Measurements from ENCODE around the gene CRACR2A.

DNA sequence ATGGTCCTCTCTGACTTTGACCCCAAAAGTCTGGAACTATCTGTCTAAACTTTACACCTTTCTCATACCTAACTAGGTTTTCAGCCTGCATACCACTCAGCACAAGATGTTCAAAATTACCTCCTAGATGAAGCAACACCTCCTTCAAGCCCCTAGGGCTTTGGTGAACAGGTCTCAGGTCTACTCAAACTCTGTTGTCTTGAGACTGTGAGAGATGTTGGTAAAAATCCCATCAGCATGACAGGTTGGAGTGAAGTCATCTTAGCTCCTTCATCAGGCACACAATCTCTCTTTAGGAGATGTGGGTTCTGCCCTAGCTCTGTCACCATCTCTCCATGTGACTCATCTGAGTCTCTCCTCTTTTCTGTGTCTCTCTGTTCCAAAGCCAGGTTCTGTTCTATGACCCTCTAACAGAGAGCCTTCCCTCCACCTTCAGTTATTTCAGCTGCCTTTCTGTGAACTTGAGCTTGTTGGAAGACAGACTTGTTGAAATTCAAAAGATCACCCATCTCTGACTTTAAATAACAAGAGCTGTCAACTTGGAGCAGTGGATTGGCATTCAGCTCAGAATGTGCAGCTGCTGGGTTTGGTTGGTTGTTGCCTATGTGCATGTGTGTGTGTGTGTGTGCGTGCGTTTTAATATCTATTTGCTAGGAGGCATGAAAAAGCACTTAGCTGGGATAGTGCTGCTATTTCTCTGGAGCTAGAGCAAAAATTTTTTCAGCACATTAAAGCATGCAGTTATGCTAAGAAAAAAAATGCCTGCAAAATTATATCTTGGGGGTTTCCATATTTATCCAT is 130.7 kb downstream of the CRACR2A start:
- TF ChIP-seq CTCF (conservative IDR thresholded peaks at IDR 0.05 in 1 of 2, IDR thresholded peaks at IDR 0.05 in 1 of 2; ENCODE audit: extremely low read depth in 1 of 2, insufficient read depth in 1 of 2, low read depth in 1 of 2, low read length in 2 of 2), result no peak
- TF ChIP-seq EZH2 (IDR thresholded peaks at IDR 0.05; ENCODE audit: borderline replicate concordance, low read length), result no peak

All from mammary epithelial cell (primary cell).